GM12878 (cell line): ENCODE results near the gene ZNF106. TPM values are rescaled to one million over a fixed set of nuclear protein-coding genes. Genes with fewer than 3 reads are reported as not detected.

Experiments used
- ATAC-seq: fragments of 200-7000 bp; cut with Tn5 transposase; 3 replicates; pipeline ENCODE4 v1.9.1; 2020; ENCODE audit warnings: mild to moderate bottlenecking, moderate library complexity
- BruUV-seq: library from RNA; stranded (reverse); fragments of 400-500 nt; replicated peaks from 2 replicates; lab custom pipeline; 2021; lab: Mats Ljungman, UMichigan
- CTCF ChIA-PET: fragments of 300-600 bp; sonication (Branson Sonifier 250); formaldehyde crosslinking; extraction: SDS; loops from one replicate; lab custom pipeline; 2021; ENCODE audit warnings: inconsistent platforms; lab: Yijun Ruan, JAX
- POLR2A ChIA-PET: fragments of 350-600 bp; formaldehyde crosslinking; extraction: SDS; loops from one replicate; lab custom pipeline; 2021; ENCODE audit warnings: inconsistent platforms; lab: Charles Lee
- RAD21 ChIA-PET: fragments of 300-600 bp; sonication (Branson Sonifier 250); formaldehyde crosslinking; loops from one replicate; lab custom pipeline; 2023; ENCODE audit warnings: antibody characterized with exemption; ENCODE audit not compliant: unreplicated experiment; lab: Charles Lee
- SMC1A ChIA-PET: fragments of 300-600 bp; sonication (Branson Sonifier 250); formaldehyde crosslinking; loops from one replicate; lab custom pipeline; 2023; ENCODE audit not compliant: unreplicated experiment, uncharacterized antibody; lab: Charles Lee
- DNase-seq: peaks from one replicate; pipeline ENCODE4 v3.0.0-alpha.2; 2011; ENCODE audit warnings: low read depth, low spot score
- FAIRE-seq: peaks from 3 replicates; lab custom pipeline; 2011; peaks lifted over from hg19 to GRCh38; lab: Jason Lieb, UNC
- H2AFZ ChIP-seq: 2 replicates; pipeline ENCODE4 v1.6.0; 2011; ENCODE audit warnings: low read depth, low read length, control low read depth; ENCODE audit not compliant: control insufficient read depth
- H3K27ac ChIP-seq: 2 replicates; pipeline ENCODE4 v1.5.1; 2011; ENCODE audit warnings: control low read depth; ENCODE audit not compliant: control insufficient read depth, insufficient read depth
- H3K27me3 ChIP-seq, 2 experiments: replicated peaks in 1 of 2; 2 replicates each; pipeline versions ENCODE4 v1.6.0 to v1.6.1; 2011; ENCODE audit warnings: low read length in 1 of 2; ENCODE audit not compliant: control insufficient read depth in 2 of 2, insufficient read depth in 2 of 2
- H3K36me3 ChIP-seq, 2 experiments: 2 replicates each; pipeline ENCODE4 v1.5.1; 2011; ENCODE audit warnings: low read length in 1 of 2; ENCODE audit not compliant: control insufficient read depth in 2 of 2, insufficient read depth in 2 of 2
- H3K4me1 ChIP-seq: 2 replicates; pipeline ENCODE4 v1.6.1; 2011; ENCODE audit warnings: mild to moderate bottlenecking, low read length, moderate library complexity, mixed read lengths; ENCODE audit not compliant: control insufficient read depth, insufficient read depth
- H3K4me2 ChIP-seq: 2 replicates; pipeline ENCODE4 v1.6.0; 2011; ENCODE audit warnings: control low read depth; ENCODE audit not compliant: control insufficient read depth, insufficient read depth
- H3K4me3 ChIP-seq: fragments of 200-600 bp; sonication (generic); 2 replicates; pipeline ENCODE4 v1.5.1; 2016
- H3K79me2 ChIP-seq: 2 replicates; pipeline ENCODE4 v1.6.0; 2011; ENCODE audit warnings: low read length; ENCODE audit not compliant: control insufficient read depth, insufficient read depth
- H3K9ac ChIP-seq: 2 replicates; pipeline ENCODE4 v1.8.0; 2011; ENCODE audit warnings: low read length, control low read depth, mixed read lengths; ENCODE audit not compliant: control insufficient read depth, insufficient read depth
- H3K9me3 ChIP-seq: replicated peaks from 3 replicates; pipeline ENCODE4 v1.5.1; 2011; ENCODE audit warnings: mild to moderate bottlenecking, low read length; ENCODE audit not compliant: control insufficient read depth, insufficient read depth
- H4K20me1 ChIP-seq: 2 replicates; pipeline ENCODE4 v1.6.0; 2011; ENCODE audit not compliant: control insufficient read depth, insufficient read depth
- E4F1 ChIP-seq: fragments of 450-650 bp; IDR thresholded peaks from 2 replicates; pipeline ENCODE4 v1.6.1; 2018; ENCODE audit warnings: borderline replicate concordance, mild to moderate bottlenecking; ENCODE audit not compliant: partially characterized antibody
- JUND ChIP-seq: IDR thresholded peaks from 2 replicates; pipeline ENCODE4 v1.6.1; 2012; ENCODE audit warnings: low read depth, mild to moderate bottlenecking, low read length, improper control_type of control experiment, moderate library complexity
- LARP7 ChIP-seq: fragments of 450-650 bp; IDR thresholded peaks from 2 replicates; pipeline ENCODE4 v1.6.1; 2017; ENCODE audit warnings: mild to moderate bottlenecking
- MEF2A ChIP-seq: IDR thresholded peaks from 2 replicates; pipeline ENCODE4 v1.6.1; 2011; ENCODE audit warnings: low read depth, mild to moderate bottlenecking, low read length, moderate library complexity; ENCODE audit not compliant: insufficient read depth
- NR2C1 ChIP-seq: fragments of 450-650 bp; IDR thresholded peaks from 2 replicates; pipeline ENCODE4 v1.6.1; 2017; ENCODE audit warnings: antibody characterized with exemption, mild to moderate bottlenecking, moderate library complexity
- PBX3 ChIP-seq: IDR thresholded peaks from 2 replicates; pipeline ENCODE4 v1.6.1; 2011; ENCODE audit warnings: mild to moderate bottlenecking, low read depth, low read length, moderate library complexity; ENCODE audit not compliant: insufficient replicate concordance
- POLR2A ChIP-seq: IDR thresholded peaks from 2 replicates; pipeline ENCODE4 v1.6.1; 2011; ENCODE audit warnings: low read depth, mild to moderate bottlenecking, low read length
- RAD21 ChIP-seq: IDR thresholded peaks from 2 replicates; pipeline ENCODE4 v1.6.1; 2011; ENCODE audit warnings: mild to moderate bottlenecking, low read depth, low read length, moderate library complexity; ENCODE audit not compliant: insufficient read depth
- RB1 ChIP-seq: fragments of 450-650 bp; formaldehyde crosslinking; IDR thresholded peaks from 2 replicates; pipeline ENCODE4 v1.6.1; 2017; ENCODE audit warnings: mild to moderate bottlenecking, borderline replicate concordance
- RCOR1 ChIP-seq: conservative IDR thresholded peaks from 2 replicates; pipeline ENCODE4 v1.6.1; 2012; ENCODE audit warnings: low read depth, low read length, improper control_type of control experiment
- SKIL ChIP-seq: fragments of 450-650 bp; IDR thresholded peaks from 2 replicates; pipeline ENCODE4 v1.6.1; 2017; ENCODE audit warnings: mild to moderate bottlenecking, low read depth, inconsistent platforms; ENCODE audit not compliant: poor library complexity, severe bottlenecking
- SREBF1 ChIP-seq: IDR thresholded peaks from 2 replicates; pipeline ENCODE4 v1.6.1; 2012; ENCODE audit warnings: mild to moderate bottlenecking, low read length
- SUZ12 ChIP-seq: fragments of 200-600 bp; sonication (generic); IDR thresholded peaks from one replicate; pipeline ENCODE4 v1.6.1; 2018; ENCODE audit warnings: antibody characterized with exemption, mild to moderate bottlenecking; ENCODE audit not compliant: unreplicated experiment
- TCF3 ChIP-seq: IDR thresholded peaks from 2 replicates; pipeline ENCODE4 v1.6.1; 2012; ENCODE audit warnings: low read depth, mild to moderate bottlenecking, low read length, borderline replicate concordance; ENCODE audit not compliant: insufficient read depth
- TCF7 ChIP-seq: IDR thresholded peaks from 2 replicates; pipeline ENCODE4 v1.6.1; 2014; ENCODE audit warnings: antibody characterized with exemption, borderline replicate concordance
- ZNF217 ChIP-seq: fragments of 450-650 bp; IDR thresholded peaks from 2 replicates; pipeline ENCODE4 v1.6.1; 2017; ENCODE audit warnings: antibody characterized with exemption, mild to moderate bottlenecking
- ZNF384 ChIP-seq: IDR thresholded peaks from 2 replicates; pipeline ENCODE4 v1.6.1; 2012; ENCODE audit warnings: low read depth, mild to moderate bottlenecking, low read length, improper control_type of control experiment, borderline replicate concordance
- WGBS: methylation state at CpG from one replicate; pipeline ENCODE4 v1.1.6; 2016; ENCODE audit warnings: low lambda C conversion rate; ENCODE audit not compliant: insufficient replicate concordance, insufficient coverage; ENCODE audit errors: missing lambda C conversion rate; 5-methylcytosine and 5-hydroxymethylcytosine counted together
- in situ Hi-C: fragments of 300-500 bp; cut with MboI; formaldehyde crosslinking; loops from 9 replicates; pipeline ENCODE4 v1.14.3; 2018; ENCODE audit warnings: mixed read lengths
- intact Hi-C: fragments of 100-400 bp; cut with micrococcal nuclease; formaldehyde crosslinking; loops from one replicate; pipeline ENCODE4 v1.14.2; 2022; ENCODE audit not compliant: unreplicated experiment
- polyA plus RNA-seq, 11 experiments: library from polyadenylated mRNA; depleted of rRNA in 4 of 11; unstranded in 6 of 11; stranded (reverse) in 5 of 11; fragments of >200 nt; fragmentation: Nextera tagmentation in 4 of 11; fragmentation: Illumina TruSeq in 1 of 11; extraction: Ambion mirVana in 4 of 11; extraction: Trizol in 1 of 11; gene quantifications; 1 replicate in 1 of 11; 2 replicates in 10 of 11; pipeline versions ENCODE4 v1.2.1 to v1.2.3, GENCODE V29; 2011 to 2016; ENCODE audit warnings: inconsistent platforms in 2 of 11, missing spikeins in 2 of 11, low read depth in 1 of 11
- total RNA-seq, 4 experiments: library from RNA; depleted of rRNA in 3 of 4; stranded (reverse); fragments of >200 nt in 3 of 4; fragmentation: Illumina TruSeq in 1 of 4; extraction: Trizol in 1 of 4; gene quantifications; 2 replicates each; pipeline versions ENCODE4 v1.2.1 to v1.2.3, GENCODE V29; 2013 to 2021

The ZNF106 gene
- total and polyA plus RNA-seq, 10 of the 15 experiments (the other 5 are each of a cell fraction or from before 2014, with no cell fraction given) = 10.7 to 45.3 (median 32.5) TPM

- H3K4me2 ChIP-seq = no peak overlapping the region
- BruUV-seq = no TSS peak
- ChIA-PET RAD21 (no interaction called here), CTCF (no interaction called here), SMC1A (no interaction called here)
- ATAC-seq = no peak
- no peak for FAIRE-seq
- H3K79me2 ChIP-seq = peaks cover 31% of the 10 kb centered on the region
- H3K4me1 ChIP-seq = peaks cover 24% of the 10 kb centered on the region; the same call in 1 of the 2 replicates
- no peak for DNase-seq
- no peak overlapping the region for H3K9ac ChIP-seq
- intact Hi-C loops = no loop called here
- in situ Hi-C loops = no loop called here
- H3K4me3 ChIP-seq = no peak overlapping the region
- no peaks in the 10 kb centered on the region for H4K20me1 ChIP-seq
- H2AFZ ChIP-seq = no peak overlapping the region
- H3K27me3 ChIP-seq = no peaks in the 10 kb centered on the region
- H3K27ac ChIP-seq = no peak overlapping the region
- TF ChIP-seq JUND (no peak), ZNF217 (no peak), SREBF1 (no peak), E4F1 (no peak), POLR2A (no peak), TCF3 (no peak), SKIL (no peak), PBX3 (no peak), ZNF384 (no peak), TCF7 (no peak), MEF2A (no peak), SUZ12 (no peak), RCOR1 (no peak), RB1 (no peak), RAD21 (no peak), LARP7 (no peak), NR2C1 (no peak)
- TF ChIP-seq, all 136 proteins: peak for 0
- peaks cover 0 to 5% of the 10 kb centered on the region in 2 experiments; a peak in 1 of 4 replicates for H3K36me3 ChIP-seq
- WGBS = 90% methylated on average over 7 of the region's 9 CpGs
- no peaks in the 10 kb centered on the region for H3K9me3 ChIP-seq
- POLR2A ChIA-PET = no interaction called here
These were observed 17.3 kb upstream of the ZNF106 start for GRCh38 chr15:42508263-42508690.
